Smooth muscle cell (in vitro differentiated cells): ENCODE results near the gene WNT3A. TPM values are rescaled to one million over a fixed set of nuclear protein-coding genes. Genes with fewer than 3 reads are reported as not detected.
A peak's percentile ranks its signal among the peaks of the same experiment; 100 is the strongest.

Source experiments
- DNase-seq: peaks from one replicate; lab custom pipeline; 2025; ENCODE audit not compliant: unreplicated experiment; lab: John Stamatoyannopoulos, UW
- H2AFZ ChIP-seq: fragments of 200-600 bp; sonication (generic); 2 replicates; pipeline ENCODE4 v1.6.0; 2016; ENCODE audit warnings: antibody characterized with exemption, low read depth, mild to moderate bottlenecking
- H3F3A ChIP-seq: fragments of 200-600 bp; sonication (generic); 2 replicates; pipeline ENCODE4 v1.6.0; 2017; ENCODE audit warnings: antibody characterized with exemption, low read depth
- H3K27ac ChIP-seq: fragments of 200-600 bp; sonication (generic); 2 replicates; pipeline ENCODE4 v1.5.1; 2016; ENCODE audit warnings: low read depth, mild to moderate bottlenecking
- H3K27me3 ChIP-seq: fragments of 200-600 bp; sonication (generic); 2 replicates; pipeline ENCODE4 v1.6.1; 2016; ENCODE audit warnings: low read depth, mild to moderate bottlenecking
- H3K36me3 ChIP-seq: fragments of 200-600 bp; sonication (generic); 2 replicates; pipeline ENCODE4 v1.5.1; 2016; ENCODE audit warnings: low read depth
- H3K4me1 ChIP-seq: fragments of 200-600 bp; sonication (generic); 2 replicates; pipeline ENCODE4 v1.5.1; 2016; ENCODE audit warnings: low read depth
- H3K4me2 ChIP-seq: fragments of 200-600 bp; sonication (generic); 2 replicates; pipeline ENCODE4 v1.6.0; 2016; ENCODE audit warnings: mild to moderate bottlenecking
- H3K4me3 ChIP-seq: fragments of 200-600 bp; sonication (generic); 2 replicates; pipeline ENCODE4 v1.5.1; 2016; ENCODE audit warnings: mild to moderate bottlenecking
- H3K79me2 ChIP-seq: fragments of 200-600 bp; sonication (generic); 2 replicates; pipeline ENCODE4 v1.6.0; 2016; ENCODE audit warnings: low read depth, mild to moderate bottlenecking
- H3K9ac ChIP-seq: fragments of 200-600 bp; sonication (generic); 2 replicates; pipeline ENCODE4 v1.6.0; 2016; ENCODE audit warnings: low read depth
- H3K9me3 ChIP-seq: fragments of 200-600 bp; sonication (generic); replicated peaks from 2 replicates; pipeline ENCODE4 v1.5.1; 2016; ENCODE audit warnings: low read depth
- H4K20me1 ChIP-seq: fragments of 200-600 bp; sonication (generic); 2 replicates; pipeline ENCODE4 v1.6.0; 2016; ENCODE audit warnings: low read depth
- CTCF ChIP-seq: fragments of 200-600 bp; sonication (generic); IDR thresholded peaks from 2 replicates; pipeline ENCODE4 v1.5.1; 2017; ENCODE audit warnings: borderline replicate concordance, mild to moderate bottlenecking, antibody characterized with exemption; ENCODE audit not compliant: insufficient read depth, poor library complexity, severe bottlenecking
- WGBS: methylation state at CpG from one replicate; pipeline ENCODE4 v1.1.7; 2016; ENCODE audit warnings: low lambda C conversion rate; 5-methylcytosine and 5-hydroxymethylcytosine counted together
- polyA plus RNA-seq: library from polyadenylated mRNA; unstranded; fragments of >200 nt; fragmentation: Nextera tagmentation; extraction: Ambion mirVana; gene quantifications from 2 replicates; pipeline ENCODE4 v1.2.1, GENCODE V29; 2016
- total RNA-seq: library from RNA; depleted of rRNA; stranded (reverse); fragments of >200 nt; gene quantifications from 2 replicates; pipeline ENCODE4 v1.2.3, GENCODE V29; 2014

The WNT3A gene
- total and polyA plus RNA-seq, 2 experiments from 2014 or later: 0.13 TPM; not detected in 1

GRCh38 chr1:228090613-228091081, 83.8 kb downstream of the WNT3A start:
- H4K20me1 ChIP-seq: peaks cover 100% of the 10 kb centered on the region
- H3K79me2 ChIP-seq: peaks cover 100% of the 10 kb centered on the region
- DNase-seq: no peak
- no peaks in the 10 kb centered on the region for H3K9me3 ChIP-seq
- H3K36me3 ChIP-seq: no peaks in the 10 kb centered on the region
- 43% methylated on average over 2 of the region's 2 CpGs for WGBS
- H3F3A ChIP-seq: peaks cover 23% of the 10 kb centered on the region
- no peak overlapping the region for H3K4me3 ChIP-seq
- peak overlapping the region; percentile 44 for H3K4me2 ChIP-seq
- no peak overlapping the region for H3K9ac ChIP-seq
- peak overlapping the region; percentile 96 for H3K27ac ChIP-seq
- H3K4me1 ChIP-seq: peaks cover 25% of the 10 kb centered on the region
- H3K27me3 ChIP-seq: no peaks in the 10 kb centered on the region
- H2AFZ ChIP-seq: no peak overlapping the region
- no peak for TF ChIP-seq CTCF

- WGBS: 90% methylated on average over 4 of the region's 4 CpGs
- no peak overlapping the region for H3K4me3 ChIP-seq
- peak overlapping the region; percentile 96 for H3K27ac ChIP-seq
- no peaks in the 10 kb centered on the region for H3K36me3 ChIP-seq
- peaks cover 21% of the 10 kb centered on the region for H3F3A ChIP-seq
- DNase-seq: no peak
- no peak overlapping the region for H3K4me2 ChIP-seq
- no peak for TF ChIP-seq CTCF
- H2AFZ ChIP-seq: no peak overlapping the region
- H3K4me1 ChIP-seq: peaks cover 21% of the 10 kb centered on the region
- no peaks in the 10 kb centered on the region for H3K27me3 ChIP-seq
- H3K79me2 ChIP-seq: peaks cover 100% of the 10 kb centered on the region
- H3K9ac ChIP-seq: no peak overlapping the region
- H4K20me1 ChIP-seq: peaks cover 100% of the 10 kb centered on the region
- H3K9me3 ChIP-seq: no peaks in the 10 kb centered on the region
Measured at GRCh38 chr1:228091084-228091483, 84.3 kb downstream of the WNT3A start.

GRCh38 chr1:228092342-228093049, 85.7 kb downstream of the WNT3A start:
- Histone ChIP-seq H3K9ac (no peak overlapping the region), H3K4me3 (no peak overlapping the region), H3K4me2 (no peak overlapping the region), H3K4me1 (peaks cover 9% of the 10 kb centered on the region), H3K79me2 (peaks cover 100% of the 10 kb centered on the region), H3F3A (peaks cover 23% of the 10 kb centered on the region), H3K36me3 (no peaks in the 10 kb centered on the region), H4K20me1 (peaks cover 100% of the 10 kb centered on the region), H3K9me3 (no peaks in the 10 kb centered on the region), H3K27me3 (no peaks in the 10 kb centered on the region), H2AFZ (no peak overlapping the region), H3K27ac (peak overlapping the region; percentile 96)
- 91% methylated on average over 11 of the region's 11 CpGs for WGBS
- no peak for TF ChIP-seq CTCF
- no peak for DNase-seq
